WI38 (cell line): ENCODE measurements around the gene OTUD3.
"Not testable (repeated sequence)": the region's sequence is repeated elsewhere in the genome, so short reads cannot be mapped to it uniquely, and the experiment has no call there.

Experiments used
- H3K4me3 ChIP-seq: 2 replicates; pipeline ENCODE4 v1.5.1; 2011; ENCODE audit warnings: low read depth, mild to moderate bottlenecking, control low read depth, low read length
- CTCF ChIP-seq: IDR thresholded peaks from 2 replicates; pipeline ENCODE4 v1.5.1; 2012; ENCODE audit warnings: low read depth, mild to moderate bottlenecking, control low read depth, low read length

Gene OTUD3

DNA sequence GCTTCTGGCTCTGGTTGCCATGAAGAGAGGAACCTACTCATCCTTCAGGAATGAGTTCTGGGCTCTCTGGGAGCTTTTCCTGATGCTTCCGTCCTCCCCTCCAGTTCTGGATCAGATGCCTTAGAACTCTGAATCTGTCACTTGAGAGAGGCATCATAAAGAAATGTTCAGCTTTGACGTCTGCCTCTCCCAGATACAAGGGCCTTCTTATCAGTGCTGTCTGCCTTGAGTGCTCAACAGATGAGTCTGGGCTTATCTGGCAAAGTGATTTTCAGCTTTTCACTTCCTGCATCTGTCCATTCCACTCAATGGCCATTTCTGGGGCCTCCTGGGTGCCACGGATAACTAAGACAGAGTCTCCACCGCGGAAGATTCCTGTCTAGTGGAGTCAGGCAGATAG is 12.3 kb upstream of the OTUD3 start:
- no peak overlapping the region for H3K4me3 ChIP-seq
- no peak for TF ChIP-seq CTCF

GRCh38 chr1:19872190-19872589 is 10.0 kb upstream of the OTUD3 start:
- TF ChIP-seq CTCF, result no peak
- no peak overlapping the region for H3K4me3 ChIP-seq

- no peak overlapping the region for H3K4me3 ChIP-seq
- TF ChIP-seq CTCF, result no peak
Observed at GRCh38 chr1:19877181-19877750, 4.9 kb upstream of the OTUD3 start.

GRCh38 chr1:19877821-19878636 is 4.2 kb upstream of the OTUD3 start:
- no peak overlapping the region for H3K4me3 ChIP-seq
- TF ChIP-seq CTCF, result no peak

- H3K4me3 ChIP-seq, result no peak overlapping the region
- no peak for TF ChIP-seq CTCF
Observed at GRCh38 chr1:19878637-19878985, 3.6 kb upstream of the OTUD3 start.

GRCh38 chr1:19879227-19879626 is 3.0 kb upstream of the OTUD3 start:
- no peak for TF ChIP-seq CTCF
- H3K4me3 ChIP-seq, result no peak overlapping the region

DNA sequence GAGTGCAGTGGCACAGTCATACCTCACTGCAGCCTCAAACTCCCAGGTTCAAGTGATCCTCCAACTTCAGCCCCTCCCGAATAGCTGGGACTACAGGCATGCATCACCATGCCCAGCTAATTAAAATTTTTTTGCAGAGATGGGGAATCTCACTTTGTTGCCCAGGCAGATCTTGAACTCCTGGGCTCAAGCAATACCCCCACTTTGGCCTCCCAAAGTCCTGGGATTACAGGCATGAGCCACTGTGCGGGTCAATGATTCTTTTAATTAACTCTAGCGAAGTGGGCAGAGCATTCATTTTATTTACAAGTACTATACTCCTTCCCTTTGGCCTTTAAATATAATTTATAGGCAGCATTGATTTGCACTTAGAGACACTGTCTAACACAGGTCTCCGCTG is 2.5 kb upstream of the OTUD3 start:
- TF ChIP-seq CTCF, result no peak
- H3K4me3 ChIP-seq, result no peak overlapping the region

DNA sequence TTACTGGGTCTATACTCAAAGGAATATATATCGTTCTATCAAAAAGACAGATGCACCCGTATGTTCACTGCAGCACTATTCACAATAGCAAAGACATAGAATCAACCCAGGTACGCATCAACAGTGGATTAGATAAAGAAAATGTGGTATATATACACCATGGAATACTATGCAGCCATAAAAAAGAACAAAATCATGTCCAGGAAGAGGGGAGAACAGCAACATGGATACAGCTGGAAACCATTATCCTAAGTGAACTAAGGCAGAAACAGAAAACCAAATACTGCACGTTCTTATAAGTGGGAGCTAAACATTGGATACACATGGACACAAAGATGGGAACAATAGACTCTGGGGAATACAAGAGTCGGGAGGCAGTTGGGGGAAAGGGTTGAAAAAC is 1.4 kb upstream of the OTUD3 start:
- H3K4me3 ChIP-seq, result not testable (repeated sequence)
